ENCODE results near the gene MATN1. TPM values are rescaled to one million over a fixed set of nuclear protein-coding genes. Genes with fewer than 3 reads are reported as not detected.

Gene MATN1
- total RNA-seq, 1 experiment from 2014 or later: 0.47 TPM

DNA sequence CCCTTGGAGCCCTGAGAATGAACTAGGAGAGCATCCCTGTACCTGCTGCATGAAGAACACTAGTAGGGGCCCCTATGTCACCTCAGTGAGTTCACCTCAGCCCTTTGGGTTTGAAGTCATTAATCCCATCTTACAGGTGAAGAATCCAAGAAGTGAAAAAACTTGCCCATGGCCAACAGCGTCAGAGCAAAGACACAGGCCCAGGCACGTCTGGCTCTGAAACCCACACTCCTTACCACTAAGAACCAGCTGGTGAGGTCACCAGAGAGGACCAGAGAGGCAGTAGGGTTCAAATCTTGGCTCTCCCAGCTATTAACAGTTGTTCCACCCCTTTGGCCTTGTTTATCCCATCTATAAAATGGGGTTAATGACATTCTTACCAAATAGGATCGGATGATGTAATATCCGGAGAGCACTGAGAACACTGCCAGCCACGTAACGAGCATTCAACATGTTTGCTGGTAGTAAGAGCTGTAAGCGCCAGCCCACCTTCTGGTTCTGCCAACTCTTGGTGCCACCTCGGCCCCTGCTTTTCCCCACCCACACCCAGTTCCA is 8.8 kb downstream of the MATN1 start:
- ChIA-PET POLR2A (interaction anchor here (0.6 to 1.6 kb wide), 3 partner anchors 87 to 1654 kb away, joined by 3 read pairs; partner anchors contain the start of gene ZCCHC17), CTCF (interaction anchor here (0.6 to 1.0 kb wide), 2 partner anchors 35 to 334 kb away, joined by 3 read pairs; no protein-coding TSS in a partner anchor)
- TF ChIP-seq, protein P1, sequence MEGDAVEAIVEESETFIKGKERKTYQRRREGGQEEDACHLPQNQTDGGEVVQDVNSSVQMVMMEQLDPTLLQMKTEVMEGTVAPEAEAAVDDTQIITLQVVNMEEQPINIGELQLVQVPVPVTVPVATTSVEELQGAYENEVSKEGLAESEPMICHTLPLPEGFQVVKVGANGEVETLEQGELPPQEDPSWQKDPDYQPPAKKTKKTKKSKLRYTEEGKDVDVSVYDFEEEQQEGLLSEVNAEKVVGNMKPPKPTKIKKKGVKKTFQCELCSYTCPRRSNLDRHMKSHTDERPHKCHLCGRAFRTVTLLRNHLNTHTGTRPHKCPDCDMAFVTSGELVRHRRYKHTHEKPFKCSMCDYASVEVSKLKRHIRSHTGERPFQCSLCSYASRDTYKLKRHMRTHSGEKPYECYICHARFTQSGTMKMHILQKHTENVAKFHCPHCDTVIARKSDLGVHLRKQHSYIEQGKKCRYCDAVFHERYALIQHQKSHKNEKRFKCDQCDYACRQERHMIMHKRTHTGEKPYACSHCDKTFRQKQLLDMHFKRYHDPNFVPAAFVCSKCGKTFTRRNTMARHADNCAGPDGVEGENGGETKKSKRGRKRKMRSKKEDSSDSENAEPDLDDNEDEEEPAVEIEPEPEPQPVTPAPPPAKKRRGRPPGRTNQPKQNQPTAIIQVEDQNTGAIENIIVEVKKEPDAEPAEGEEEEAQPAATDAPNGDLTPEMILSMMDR (IDR thresholded peaks at IDR 0.05; ENCODE audit: unreplicated experiment): no peak
- Mint-ChIP-seq H3K27ac (ENCODE audit: low read depth, unreplicated experiment) (no peak overlapping the region), H3K9me3 (ENCODE audit: unreplicated experiment) (no peaks in the 10 kb centered on the region), H3K4me3 (ENCODE audit: unreplicated experiment) (no peak overlapping the region), H3K27me3 (ENCODE audit: insufficient read depth, unreplicated experiment) (peaks cover 11% of the 10 kb centered on the region), H3K36me3 (ENCODE audit: insufficient read depth, unreplicated experiment) (peaks cover 6% of the 10 kb centered on the region), H3K4me1 (ENCODE audit: insufficient read depth, unreplicated experiment) (peaks cover 5% of the 10 kb centered on the region)
- intact Hi-C loops (cut with micrococcal nuclease): loop anchor here (5.0 kb wide), 1 partner anchor 213 kb away; no protein-coding TSS in a partner anchor
- no peak for DNase-seq (ENCODE audit: unreplicated experiment)
- BruUV-seq (replicated peaks): no TSS peak

DNA sequence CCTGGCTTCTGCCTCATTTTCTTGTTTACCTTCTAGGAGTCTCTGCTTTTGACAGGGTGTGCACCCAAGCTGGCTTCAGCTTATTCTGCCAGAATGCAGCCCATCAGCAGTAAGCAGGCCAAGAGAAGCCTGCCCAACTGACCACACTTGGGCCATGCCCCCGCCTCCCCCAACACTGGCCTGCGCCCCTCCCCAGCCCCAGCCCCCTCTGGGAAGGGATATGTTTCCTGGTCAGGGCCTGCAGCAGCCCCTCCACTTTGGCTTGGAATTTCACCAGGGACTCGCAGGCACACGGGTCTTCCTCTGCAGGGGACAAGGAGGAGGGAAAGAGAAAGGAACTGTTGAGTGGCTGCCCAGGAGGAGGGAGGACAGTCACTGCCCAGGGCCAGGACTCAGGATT is 9.4 kb downstream of the MATN1 start:
- peaks cover 5% of the 10 kb centered on the region for H3K4me1 Mint-ChIP-seq (ENCODE audit: insufficient read depth, unreplicated experiment)
- no peaks in the 10 kb centered on the region for H3K9me3 Mint-ChIP-seq (ENCODE audit: unreplicated experiment)

DNA sequence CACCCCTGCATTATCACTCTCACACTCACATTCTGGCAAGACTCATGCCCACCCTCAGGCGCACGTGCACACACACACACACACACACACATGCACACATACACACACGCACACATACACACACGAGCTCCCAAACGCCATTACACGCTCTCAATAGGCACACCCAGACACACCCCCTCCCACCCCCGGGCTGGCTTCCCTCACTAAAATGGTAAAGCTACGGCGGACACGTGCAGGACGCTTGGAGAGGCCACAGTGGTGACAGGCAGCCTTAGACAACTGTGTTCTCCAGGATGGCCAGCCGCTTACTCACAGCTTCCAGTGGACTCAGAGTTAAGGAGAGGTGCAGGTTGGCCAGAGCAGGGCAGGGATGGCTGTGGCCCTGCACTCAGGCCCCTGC is 10.1 kb downstream of the MATN1 start:
- DNase-seq (ENCODE audit: unreplicated experiment): no peak
- H3K27ac Mint-ChIP-seq (ENCODE audit: low read depth, unreplicated experiment): no peak overlapping the region

More for the DNA sequence above, 9.4 kb downstream of the MATN1 start:
- no peak overlapping the region for H3K27ac Mint-ChIP-seq (ENCODE audit: low read depth, unreplicated experiment)
- H3K36me3 Mint-ChIP-seq (ENCODE audit: insufficient read depth, unreplicated experiment): peaks cover 6% of the 10 kb centered on the region
- intact Hi-C loops (cut with micrococcal nuclease): no loop called here
- H3K27me3 Mint-ChIP-seq (ENCODE audit: insufficient read depth, unreplicated experiment): peaks cover 11% of the 10 kb centered on the region
- BruUV-seq (replicated peaks): no TSS peak
- H3K4me3 Mint-ChIP-seq (ENCODE audit: unreplicated experiment): no peak overlapping the region
- CTCF ChIA-PET: no interaction called here
- POLR2A ChIA-PET: no interaction called here
- DNase-seq (ENCODE audit: unreplicated experiment): no peak
- TF ChIP-seq, protein P1 (IDR thresholded peaks at IDR 0.05; ENCODE audit: unreplicated experiment): no peak

DNA sequence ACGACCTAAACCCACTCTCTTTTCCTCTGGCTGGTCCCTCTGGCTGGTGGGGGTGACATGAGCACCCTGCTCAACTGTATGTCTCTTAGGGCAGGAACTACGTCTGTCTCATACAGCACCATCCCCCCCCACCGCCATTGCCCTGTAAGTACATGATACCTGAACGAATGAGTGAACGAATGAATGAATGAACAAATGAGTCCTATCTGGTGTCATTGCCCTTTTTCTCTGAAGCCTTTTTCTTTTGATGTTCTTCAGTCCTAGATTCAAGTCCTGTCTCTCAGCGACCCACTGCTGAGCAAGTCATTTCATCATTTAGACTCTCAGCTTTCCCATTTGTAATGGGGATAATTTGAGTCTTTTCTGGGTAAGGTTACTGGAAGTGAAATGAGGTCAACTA is 10.8 kb downstream of the MATN1 start:
- Mint-ChIP-seq H3K36me3 (ENCODE audit: insufficient read depth, unreplicated experiment) (peaks cover 6% of the 10 kb centered on the region), H3K27ac (ENCODE audit: low read depth, unreplicated experiment) (no peak overlapping the region), H3K9me3 (ENCODE audit: unreplicated experiment) (no peaks in the 10 kb centered on the region), H3K4me1 (ENCODE audit: insufficient read depth, unreplicated experiment) (peaks cover 5% of the 10 kb centered on the region), H3K27me3 (ENCODE audit: insufficient read depth, unreplicated experiment) (peaks cover 11% of the 10 kb centered on the region), H3K4me3 (ENCODE audit: unreplicated experiment) (no peak overlapping the region)
- DNase-seq (ENCODE audit: unreplicated experiment): no peak
- no TSS peak for BruUV-seq (replicated peaks)
- intact Hi-C loops (cut with micrococcal nuclease): no loop called here
- POLR2A ChIA-PET: no interaction called here
- CTCF ChIA-PET: interaction anchor here (0.7 kb wide), 1 partner anchor 1680 kb away, joined by 6 read pairs; no protein-coding TSS in a partner anchor
- TF ChIP-seq, protein P1 (IDR thresholded peaks at IDR 0.05; ENCODE audit: unreplicated experiment): no peak

More for the DNA sequence above, 10.1 kb downstream of the MATN1 start:
- ChIA-PET CTCF (interaction anchor here (0.7 kb wide), 2 partner anchors 359 to 1681 kb away, joined by 4 to 6 read pairs; no protein-coding TSS in a partner anchor), POLR2A (no interaction called here)
- Mint-ChIP-seq H3K36me3 (ENCODE audit: insufficient read depth, unreplicated experiment) (peaks cover 6% of the 10 kb centered on the region), H3K4me3 (ENCODE audit: unreplicated experiment) (no peak overlapping the region), H3K4me1 (ENCODE audit: insufficient read depth, unreplicated experiment) (peaks cover 10% of the 10 kb centered on the region), H3K9me3 (ENCODE audit: unreplicated experiment) (no peaks in the 10 kb centered on the region), H3K27me3 (ENCODE audit: insufficient read depth, unreplicated experiment) (peaks cover 11% of the 10 kb centered on the region)
- BruUV-seq (replicated peaks): no TSS peak
- intact Hi-C loops (cut with micrococcal nuclease): no loop called here
- TF ChIP-seq, protein P1 (IDR thresholded peaks at IDR 0.05; ENCODE audit: unreplicated experiment): no peak
